ENCODE measurements around the gene CC2D1B. TPM values are rescaled to one million over a fixed set of nuclear protein-coding genes. Genes with fewer than 3 reads are reported as not detected.

CC2D1B gene
- total RNA-seq, 1 donor from 2014 or later = 70.7 TPM

- intact Hi-C loops (cut with micrococcal nuclease) = no loop called here
Measured at GRCh38 chr1:52360595-52360968, 5.4 kb downstream of the CC2D1B start.

- intact Hi-C loops (cut with micrococcal nuclease) = no loop called here
Measured at GRCh38 chr1:52359676-52360594, 6.1 kb downstream of the CC2D1B start.

- intact Hi-C loops (cut with micrococcal nuclease) = no loop called here
Measured at GRCh38 chr1:52358851-52359497, 7.0 kb downstream of the CC2D1B start.

- intact Hi-C loops (cut with micrococcal nuclease) = no loop called here
Measured at GRCh38 chr1:52357397-52357796, 8.6 kb downstream of the CC2D1B start.

- intact Hi-C loops (cut with micrococcal nuclease) = no loop called here
Measured at GRCh38 chr1:52356818-52357355, 9.1 kb downstream of the CC2D1B start.

- intact Hi-C loops (cut with micrococcal nuclease) = no loop called here
Measured at GRCh38 chr1:52355847-52356505, 10.0 kb downstream of the CC2D1B start.

GRCh38 chr1:52355436-52355835 is 10.6 kb downstream of the CC2D1B start:
- intact Hi-C loops (cut with micrococcal nuclease) = no loop called here

- intact Hi-C loops (cut with micrococcal nuclease) = no loop called here
Measured at GRCh38 chr1:52352690-52353089, 13.3 kb downstream of the CC2D1B start.

GRCh38 chr1:52348704-52349300 is 17.2 kb downstream of the CC2D1B start:
- intact Hi-C loops (cut with micrococcal nuclease) = no loop called here

GRCh38 chr1:52346653-52347052 is 19.4 kb downstream of the CC2D1B start:
- intact Hi-C loops (cut with micrococcal nuclease) = no loop called here

GRCh38 chr1:52345252-52345651 is 20.8 kb downstream of the CC2D1B start:
- intact Hi-C loops (cut with micrococcal nuclease) = no loop called here

- intact Hi-C loops (cut with micrococcal nuclease) = no loop called here
Measured at GRCh38 chr1:52343979-52344378, 22.0 kb downstream of the CC2D1B start.

- intact Hi-C loops (cut with micrococcal nuclease) = no loop called here
Measured at GRCh38 chr1:52341655-52342260, 24.2 kb downstream of the CC2D1B start.

GRCh38 chr1:52337439-52337838 is 28.6 kb downstream of the CC2D1B start:
- intact Hi-C loops (cut with micrococcal nuclease) = no loop called here

- intact Hi-C loops (cut with micrococcal nuclease) = no loop called here
Measured at GRCh38 chr1:52334906-52335528, 31.0 kb downstream of the CC2D1B start.

GRCh38 chr1:52332411-52332810 is 33.6 kb downstream of the CC2D1B start:
- intact Hi-C loops (cut with micrococcal nuclease) = no loop called here

- intact Hi-C loops (cut with micrococcal nuclease) = no loop called here
Measured at GRCh38 chr1:52328615-52329014, 37.4 kb downstream of the CC2D1B start.

- intact Hi-C loops (cut with micrococcal nuclease) = no loop called here
Measured at GRCh38 chr1:52325786-52326185, 40.2 kb downstream of the CC2D1B start.

GRCh38 chr1:52323731-52324130 is 42.3 kb downstream of the CC2D1B start:
- intact Hi-C loops (cut with micrococcal nuclease) = no loop called here

- intact Hi-C loops (cut with micrococcal nuclease) = no loop called here
Measured at GRCh38 chr1:52321061-52321460, 44.9 kb downstream of the CC2D1B start.

All from T-helper 1 cell treated with Interleukin-12 subunit alpha and Interleukin-12 subunit beta and Interleukin-4 antibody, amounts not matched to agents 30 ng/mL and 1 ng/mL, for 36 hours (primary cell).